Measurements from ENCODE around the gene PCNX2.
A peak's percentile ranks its signal among the peaks of the same experiment; 100 is the strongest.
"Not testable (repeated sequence)": the region's sequence is repeated elsewhere in the genome, so short reads cannot be mapped to it uniquely, and the experiment has no call there.

Gene PCNX2

DNA sequence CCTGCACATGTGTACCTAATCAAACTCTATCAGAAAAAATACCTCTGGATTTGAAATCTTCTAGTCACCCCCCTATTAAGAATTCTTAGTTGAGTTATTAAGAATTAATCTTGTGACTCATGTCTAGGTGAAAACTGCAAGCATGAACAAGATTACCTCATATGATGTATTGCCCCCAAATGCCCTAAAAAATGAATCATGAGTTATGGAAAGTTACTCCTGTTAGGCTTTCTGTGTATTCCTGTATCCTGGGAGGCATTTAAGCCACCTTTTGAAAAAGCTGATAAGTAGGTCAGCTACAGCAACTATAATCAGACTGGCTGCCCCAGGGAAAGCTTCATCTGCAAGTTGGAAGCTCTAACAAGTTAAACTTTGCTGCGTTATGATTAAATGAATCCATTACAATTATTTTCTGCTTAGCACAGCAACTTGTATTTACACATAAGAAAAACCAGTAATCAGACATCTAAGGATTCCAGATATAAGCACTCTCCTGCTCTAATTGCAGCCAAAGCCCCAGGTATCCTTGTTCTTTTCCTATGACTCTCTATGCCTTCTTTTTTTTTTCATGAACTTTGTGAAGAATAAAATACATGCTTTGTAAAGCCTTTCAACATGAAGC lies 197.5 kb downstream of the PCNX2 start:
- no peak for DNase-seq

DNA sequence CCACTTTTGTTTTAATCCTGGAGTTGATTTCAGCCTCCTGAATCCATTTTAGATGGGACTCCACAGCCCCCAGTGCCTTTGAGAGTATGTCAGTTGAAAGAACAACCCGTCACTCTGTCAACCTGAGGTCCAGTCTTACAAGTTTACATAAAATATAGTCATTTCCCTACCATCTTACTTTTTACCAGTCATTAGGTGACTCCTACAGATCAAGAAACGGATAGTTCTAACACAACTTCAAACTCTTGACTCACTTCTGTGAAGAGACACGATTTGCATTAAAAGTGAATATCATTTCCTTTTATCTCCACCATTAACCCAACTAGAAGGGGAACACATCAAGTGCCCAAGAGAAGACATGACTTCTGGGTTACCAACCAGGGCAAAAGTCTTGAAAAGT lies 198.0 kb downstream of the PCNX2 start:
- DNase-seq, result no peak

DNA sequence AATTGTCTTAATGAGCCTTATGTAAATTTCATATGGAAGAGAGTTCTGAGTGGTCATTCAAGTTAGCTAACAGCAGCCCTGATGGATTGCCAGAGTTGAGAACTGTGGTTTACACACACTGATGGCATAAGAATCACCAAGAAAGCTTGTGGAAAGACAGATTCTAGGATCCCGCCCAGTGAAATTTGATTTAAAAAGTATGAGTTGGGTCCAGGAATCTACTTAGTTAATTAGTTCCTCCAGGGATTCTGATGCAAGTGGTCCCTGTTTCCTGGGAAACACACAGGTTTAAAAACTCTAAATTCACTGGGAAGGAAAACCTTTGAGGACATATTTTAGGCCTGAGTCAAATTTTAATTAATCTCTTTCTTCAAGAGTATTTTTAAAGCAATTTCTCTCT lies 200.8 kb downstream of the PCNX2 start:
- DNase-seq, result no peak

DNA sequence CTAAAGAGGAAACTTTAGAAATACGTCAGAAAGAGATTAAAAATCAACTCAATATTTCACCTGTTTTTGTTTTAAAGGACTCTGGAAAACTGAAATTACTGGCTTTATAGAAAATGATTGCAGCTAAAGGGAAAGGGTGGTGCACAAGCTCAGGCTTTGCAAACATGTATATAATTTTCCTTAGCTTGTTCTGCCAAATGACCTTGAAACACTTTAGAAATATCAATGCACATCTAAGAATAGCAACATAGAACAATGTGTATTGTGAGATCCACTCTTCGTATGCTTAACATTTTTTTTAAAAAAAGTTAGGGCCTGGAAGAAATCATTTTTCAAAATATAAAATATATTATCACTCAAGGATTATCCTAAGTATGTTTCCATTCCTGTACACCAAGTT lies 201.3 kb downstream of the PCNX2 start:
- DNase-seq, result no peak

DNA sequence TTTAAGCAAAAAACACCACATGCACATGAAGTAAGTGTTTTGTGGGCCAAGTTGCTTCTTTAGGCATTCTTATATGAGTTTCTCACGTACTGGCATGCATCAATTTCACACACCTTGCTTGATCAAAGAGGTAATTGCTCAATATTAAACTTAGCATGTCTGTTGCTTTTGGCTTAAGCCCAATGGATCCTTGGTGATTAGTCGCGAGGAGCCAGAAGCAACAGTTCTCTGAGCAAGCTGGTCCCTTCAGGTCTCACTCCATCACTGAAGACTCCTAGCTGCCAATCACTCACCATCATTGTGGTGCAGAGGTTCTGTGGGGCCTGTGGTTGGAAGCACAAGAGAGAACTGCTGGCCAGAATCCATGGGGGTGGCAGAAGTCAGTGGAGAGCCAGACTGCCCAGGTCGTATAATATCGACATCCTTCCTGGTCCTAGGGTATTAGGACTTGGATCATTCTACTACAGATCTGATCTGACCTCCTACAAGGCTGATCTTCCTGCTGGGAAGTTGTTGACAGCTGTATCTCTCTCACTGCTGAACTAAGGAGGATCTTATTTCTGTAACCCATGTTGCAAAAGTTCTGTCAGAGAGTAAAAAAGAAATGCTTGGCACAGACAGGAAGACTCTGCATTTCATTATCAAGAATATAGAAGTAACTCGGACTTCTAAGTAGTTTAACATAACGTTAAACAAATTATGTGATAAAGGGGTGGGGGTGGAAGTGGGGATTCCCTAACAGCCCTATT lies 204.6 kb downstream of the PCNX2 start:
- no peak for DNase-seq

DNA sequence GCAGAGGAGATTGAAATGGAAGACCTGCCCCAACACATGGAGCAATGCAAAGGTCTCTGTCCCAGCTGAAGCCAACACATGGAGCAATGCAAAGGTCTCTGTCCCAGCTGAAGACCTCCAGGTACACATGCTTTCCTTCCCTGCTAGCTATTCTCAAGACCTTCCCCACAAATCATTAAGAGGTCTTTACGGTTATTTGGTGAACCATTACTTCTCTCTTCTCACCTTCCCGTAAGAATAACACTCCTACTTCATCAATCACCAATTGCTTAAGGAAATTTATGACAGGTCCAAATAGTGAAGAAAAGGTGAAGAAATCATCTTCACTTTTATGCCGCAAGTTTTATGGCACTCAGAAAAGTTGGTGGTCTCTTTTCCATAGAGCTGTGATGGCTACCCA lies 206.3 kb downstream of the PCNX2 start:
- DNase-seq, result no peak

DNA sequence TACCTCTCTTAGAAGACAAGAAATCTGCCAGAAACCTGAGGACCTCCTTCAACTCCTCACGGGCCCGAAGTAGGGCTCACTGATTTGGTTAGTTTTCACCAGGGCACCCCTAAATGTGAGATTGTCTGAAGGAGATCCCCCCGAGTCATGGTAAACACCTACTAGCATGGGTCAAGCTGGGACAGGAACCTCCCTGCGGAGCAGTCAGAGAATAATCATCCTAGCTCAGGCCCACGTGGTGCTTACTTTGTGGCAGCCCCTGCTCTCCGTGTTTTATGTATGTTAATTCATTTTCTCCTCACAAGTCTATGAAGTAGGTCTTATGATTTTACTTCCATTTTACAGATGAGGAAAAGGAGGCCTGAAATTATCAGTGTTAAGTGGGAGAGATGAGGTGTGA lies 206.9 kb downstream of the PCNX2 start:
- no peak for DNase-seq

DNA sequence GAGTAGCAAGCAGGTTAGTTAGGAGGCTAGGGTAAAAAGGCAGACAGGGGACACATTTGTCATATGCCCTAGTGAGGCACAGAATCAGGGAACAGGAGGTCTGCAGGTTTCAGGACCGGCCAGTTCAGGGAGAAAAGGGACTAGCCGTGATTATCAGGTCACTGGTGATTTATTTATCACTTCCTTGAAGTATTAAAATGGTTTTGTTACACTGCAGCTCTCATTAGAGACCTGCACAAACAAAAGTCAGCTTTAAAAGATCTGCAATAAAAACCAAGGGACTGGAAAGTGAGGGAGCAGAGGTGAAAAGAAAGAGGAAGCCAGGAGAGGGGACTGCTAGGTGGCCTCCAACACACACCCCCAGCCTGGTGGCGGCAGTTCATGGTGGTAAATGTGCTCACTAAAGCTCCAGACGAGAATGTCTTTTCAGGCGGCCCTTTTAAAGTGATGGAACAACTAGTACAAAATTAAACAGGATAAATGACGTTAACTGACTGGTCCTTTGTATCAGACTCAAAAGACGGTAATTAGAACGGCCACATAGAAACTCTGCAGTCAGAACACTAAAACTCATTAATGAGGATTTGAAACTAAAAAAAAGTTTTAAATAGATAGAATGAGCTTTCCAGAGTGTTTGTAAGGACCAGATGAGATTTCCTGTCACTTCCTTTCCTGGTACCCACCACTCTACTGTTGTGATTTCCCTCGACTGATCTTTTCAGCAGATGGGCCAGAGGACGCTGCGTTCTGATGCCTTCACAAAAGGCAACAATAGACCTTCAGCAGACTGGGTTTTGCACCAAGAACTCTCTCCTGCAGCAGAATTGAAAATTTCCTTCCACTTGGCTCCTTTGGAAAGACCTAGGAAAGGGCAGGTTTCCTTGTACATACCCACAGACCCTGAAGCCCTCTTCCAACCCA lies 208.3 kb downstream of the PCNX2 start:
- no peak for DNase-seq

DNA sequence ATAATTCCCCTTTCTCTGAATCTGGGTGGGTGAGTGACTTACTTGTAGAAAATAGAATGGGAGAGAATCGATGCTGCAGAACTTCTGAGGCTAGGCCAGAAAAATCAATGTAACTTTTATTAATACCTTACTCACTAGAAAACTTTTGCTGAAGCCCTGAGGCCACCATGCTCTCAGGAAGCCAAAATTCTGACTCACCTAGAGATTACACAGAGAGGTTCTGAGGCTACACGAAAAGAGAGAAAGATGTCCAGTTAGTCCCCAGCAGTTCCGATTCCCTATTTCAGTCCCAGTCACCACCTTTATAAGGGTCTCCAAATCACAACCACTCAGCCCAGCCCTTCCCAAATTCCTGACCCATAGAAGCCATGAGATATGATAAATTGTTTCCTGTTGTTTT lies 210.0 kb downstream of the PCNX2 start:
- DNase-seq, result no peak

DNA sequence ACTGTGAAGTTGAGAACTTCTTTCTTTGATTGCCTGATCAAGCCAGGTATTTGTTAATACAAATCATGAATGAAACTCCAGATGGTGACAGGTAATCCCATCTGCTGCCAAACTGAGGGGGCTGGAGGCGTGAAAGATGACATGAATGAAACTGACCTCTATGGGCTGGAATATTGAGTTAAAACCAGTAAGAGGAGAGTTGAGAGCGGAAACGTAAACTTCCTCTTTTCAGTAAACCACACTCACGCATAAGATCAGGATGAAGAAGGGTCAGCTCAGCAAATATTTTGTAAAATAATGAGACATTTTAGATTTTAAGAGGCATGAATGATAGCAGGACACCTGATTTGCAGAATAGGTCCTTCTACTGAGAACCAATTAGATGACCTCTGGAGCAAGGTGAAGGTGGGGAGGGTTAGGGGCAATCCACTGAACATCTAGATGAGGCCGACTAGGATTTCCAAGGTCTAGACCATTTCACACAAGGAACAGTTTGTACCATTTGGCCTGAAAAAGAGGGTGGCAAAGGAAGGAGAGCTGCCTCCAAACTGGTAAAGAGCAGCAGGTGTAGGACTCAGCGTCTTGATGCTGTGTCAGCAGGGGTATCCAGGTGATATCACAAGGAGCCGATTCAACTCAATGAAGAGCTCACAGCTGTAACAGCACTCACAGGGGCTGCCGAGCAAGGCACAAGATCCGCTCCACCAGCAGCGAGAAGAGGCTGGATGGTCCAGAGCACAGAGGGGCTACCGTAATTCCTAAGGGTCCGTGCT lies 212.6 kb downstream of the PCNX2 start:
- peak; percentile 64 to 69 for DNase-seq

DNA sequence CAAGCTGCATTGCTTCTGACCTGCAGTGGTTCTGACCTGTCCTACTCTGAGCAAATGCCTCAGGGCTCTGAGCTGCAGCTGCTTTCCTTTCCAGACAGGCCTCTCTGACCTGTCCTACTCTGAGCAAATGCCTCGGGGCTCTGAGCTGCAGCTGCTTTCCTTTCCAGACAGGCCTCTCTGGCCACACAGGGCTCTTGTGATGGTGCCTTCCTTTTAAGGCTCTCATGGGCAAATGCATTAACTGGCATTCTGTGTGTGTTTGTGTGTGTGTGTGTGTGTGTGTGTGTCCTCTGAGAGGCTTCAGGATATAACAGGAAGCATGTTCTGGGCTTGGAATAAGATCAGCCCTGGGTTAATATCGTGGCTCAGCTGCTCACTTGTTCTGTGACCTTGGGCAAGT lies 213.8 kb downstream of the PCNX2 start:
- DNase-seq, result peak; percentile 27 to 40

DNA sequence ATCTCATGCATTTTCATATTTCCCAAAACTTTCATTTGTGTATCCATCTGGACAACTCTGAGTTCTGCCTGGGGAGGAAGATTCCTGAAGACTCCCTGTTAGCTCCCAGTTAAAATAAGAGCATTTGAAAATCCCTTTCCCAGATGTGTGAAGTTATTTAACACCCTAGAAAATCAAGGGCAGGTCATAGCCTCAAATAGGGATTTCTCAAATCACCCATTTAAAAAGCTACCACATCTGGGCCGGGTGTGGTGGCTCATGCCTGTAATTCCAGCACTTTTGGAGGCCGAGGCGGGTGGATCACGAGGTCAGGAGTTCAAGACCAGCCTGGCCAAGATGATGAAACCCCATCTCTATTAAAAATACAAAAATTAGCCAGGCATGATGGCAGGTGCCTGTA lies 214.7 kb downstream of the PCNX2 start:
- not testable (repeated sequence) for DNase-seq

DNA sequence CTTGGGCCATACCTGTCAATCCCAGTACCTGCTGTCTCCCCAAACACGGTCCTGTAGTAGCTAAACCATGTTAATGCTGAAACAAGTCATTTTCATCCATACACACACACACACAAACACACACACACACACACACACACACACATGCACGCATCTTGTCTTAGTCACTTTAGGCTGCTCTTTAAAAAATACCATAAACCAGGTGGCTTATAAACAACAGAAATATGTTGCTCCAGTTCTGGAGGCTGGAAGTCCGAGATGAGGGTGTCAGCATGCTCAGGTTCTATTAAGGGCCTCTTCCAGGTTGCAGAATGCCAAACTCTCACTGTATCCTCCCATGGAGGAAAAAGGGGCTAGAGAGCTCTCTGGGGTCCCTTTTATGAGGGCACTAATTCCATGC lies 215.2 kb downstream of the PCNX2 start:
- DNase-seq, result no peak

DNA sequence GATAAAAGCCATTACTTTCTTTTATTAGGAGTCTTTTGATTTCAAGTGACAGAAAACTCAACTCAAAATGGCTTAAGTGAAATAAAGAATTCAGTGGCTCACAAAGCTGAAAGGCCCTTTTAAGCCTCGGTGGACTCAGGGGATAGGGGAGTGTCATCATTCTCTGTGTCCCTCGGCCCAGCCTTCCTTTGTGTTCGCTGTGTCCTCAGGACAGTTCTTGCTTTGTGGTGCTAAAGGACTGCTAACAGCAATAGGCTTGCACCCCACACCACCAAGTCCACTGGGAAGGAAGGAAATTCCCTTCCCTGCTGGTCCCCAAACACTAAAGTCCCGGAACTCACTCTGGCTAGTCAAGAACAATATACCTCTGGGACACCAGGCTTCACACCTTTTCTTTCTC lies 216.0 kb downstream of the PCNX2 start:
- DNase-seq, result no peak

DNA sequence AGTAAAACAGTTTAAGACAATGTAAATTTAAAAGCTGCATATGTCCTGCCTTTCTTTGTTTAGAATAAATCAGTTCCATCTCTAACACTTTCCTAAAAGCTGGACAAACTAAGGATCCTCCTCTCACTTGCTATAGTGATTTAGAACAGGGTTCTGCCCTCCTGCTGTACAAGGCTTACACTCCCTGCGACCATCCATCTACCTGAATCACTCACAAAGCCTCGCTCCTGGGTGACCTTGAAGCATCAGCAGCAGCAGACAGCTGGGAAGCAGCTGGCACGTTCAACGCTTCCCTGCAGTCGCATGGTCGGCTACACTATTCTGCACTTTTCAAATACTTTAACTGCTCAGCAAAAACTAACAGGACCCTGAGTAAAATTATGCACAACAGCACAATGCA lies 217.1 kb downstream of the PCNX2 start:
- no peak for DNase-seq

DNA sequence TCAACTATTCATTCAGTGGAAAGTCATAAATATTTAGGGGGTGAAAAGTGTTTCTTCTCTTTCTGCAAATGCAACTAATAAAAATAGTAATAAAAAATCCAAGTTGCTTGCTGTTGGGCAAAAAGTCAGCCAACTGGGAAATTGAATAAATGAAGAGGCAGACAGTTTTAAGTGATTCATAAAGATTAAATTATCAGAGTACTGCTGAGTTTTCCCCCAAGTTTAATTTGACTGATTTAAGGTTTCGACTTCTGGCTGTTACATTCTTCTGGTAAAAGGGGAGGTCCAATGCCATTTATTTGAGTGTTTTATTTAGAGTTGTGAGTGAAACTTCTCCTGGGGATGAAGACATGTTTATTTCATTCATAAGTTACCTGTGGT lies 219.6 kb downstream of the PCNX2 start:
- no peak for DNase-seq

DNA sequence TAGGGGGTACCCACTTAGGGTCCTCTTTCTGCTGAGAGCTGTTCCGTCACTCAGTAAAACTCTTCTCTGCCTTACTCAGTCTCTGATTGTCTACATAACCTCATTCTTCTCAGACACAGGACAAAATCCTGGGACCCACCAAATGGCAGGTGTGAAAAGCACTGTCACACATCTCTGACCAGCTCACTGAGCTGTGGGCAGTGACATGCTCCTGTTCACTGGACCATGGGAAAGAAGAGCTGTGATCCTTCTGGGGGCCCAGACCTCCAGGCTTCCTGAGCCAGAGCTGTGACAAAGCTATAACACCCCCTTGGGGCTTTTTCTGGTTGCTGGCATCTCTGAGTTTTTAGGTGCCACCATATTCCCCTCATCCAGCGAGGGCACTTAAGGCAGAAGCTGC lies 229.4 kb downstream of the PCNX2 start:
- DNase-seq, result no peak

DNA sequence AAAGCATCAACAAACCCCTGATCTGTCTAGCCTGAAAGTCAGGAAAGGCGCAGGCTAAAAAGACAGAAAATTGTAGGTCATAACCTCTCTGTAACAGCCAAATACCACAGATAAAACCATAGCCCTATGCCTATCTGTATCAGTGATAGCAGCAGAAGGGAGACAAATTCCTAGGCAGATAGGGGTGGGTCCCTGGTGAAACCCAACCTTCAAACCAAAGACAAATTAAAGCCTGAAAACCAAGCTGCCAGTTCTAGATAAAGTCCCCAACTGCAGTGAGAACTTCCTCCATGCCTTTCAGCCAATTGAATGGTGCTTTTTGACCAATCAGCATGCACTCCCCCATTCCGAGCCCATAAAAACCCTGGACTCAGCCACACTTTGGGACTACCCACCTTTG lies 229.8 kb downstream of the PCNX2 start:
- DNase-seq, result no peak

DNA sequence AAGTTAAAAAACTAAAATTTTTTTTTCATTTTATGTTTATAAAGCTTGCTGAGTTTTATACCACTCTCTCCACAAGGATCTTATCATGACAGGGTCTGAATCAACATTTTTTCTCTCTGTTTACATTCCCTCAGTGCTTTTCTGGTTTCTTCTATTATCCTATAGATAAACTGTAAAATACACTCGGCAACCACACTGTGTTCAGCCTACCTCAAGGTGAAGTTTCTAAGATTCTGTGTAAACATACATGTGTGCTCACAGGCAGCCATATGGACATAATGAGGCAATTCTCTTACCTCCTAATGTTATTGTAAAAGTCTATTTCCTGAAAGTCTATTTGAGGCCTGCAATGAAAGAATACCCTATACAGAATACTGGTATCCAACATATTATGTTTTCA lies 230.5 kb downstream of the PCNX2 start:
- no peak for DNase-seq

DNA sequence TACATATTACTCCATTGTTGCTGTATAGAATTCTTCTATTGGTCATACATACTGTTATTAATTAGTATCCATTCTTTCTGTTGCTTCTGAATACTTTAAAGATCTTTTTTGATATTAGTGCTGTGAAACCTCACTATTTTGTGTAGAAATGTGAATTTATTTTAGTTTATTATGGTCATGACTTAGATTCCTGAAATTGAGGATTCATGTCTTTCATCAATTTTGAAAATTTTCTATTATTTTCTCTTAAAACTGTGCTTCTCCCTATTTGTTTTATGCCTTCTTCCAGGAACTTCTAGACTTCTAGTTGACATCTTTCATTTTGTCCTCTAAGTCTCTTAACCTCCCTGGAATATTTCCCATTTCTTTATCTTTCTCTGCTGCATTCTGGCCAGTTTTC lies 232.1 kb downstream of the PCNX2 start:
- no peak for DNase-seq

DNA sequence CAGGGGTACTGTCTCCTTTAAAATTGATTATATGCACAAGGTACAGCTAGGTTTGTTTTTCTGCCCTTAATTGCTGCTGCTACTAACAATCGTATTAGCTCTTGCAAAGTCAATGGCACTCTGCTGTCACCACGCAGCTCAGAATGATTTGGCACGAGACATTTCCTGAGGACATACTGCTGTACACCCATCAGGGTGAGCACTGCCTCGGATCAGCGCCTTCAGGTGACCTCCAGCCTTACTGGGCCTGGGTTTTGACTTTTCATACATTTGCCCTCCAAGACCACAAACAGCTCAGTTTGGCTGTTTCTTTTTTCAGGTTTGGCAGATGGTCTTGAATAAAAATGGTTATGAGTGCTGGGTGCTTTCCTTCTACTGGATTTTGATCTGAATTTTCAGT lies 234.3 kb downstream of the PCNX2 start:
- no peak for DNase-seq

DNA sequence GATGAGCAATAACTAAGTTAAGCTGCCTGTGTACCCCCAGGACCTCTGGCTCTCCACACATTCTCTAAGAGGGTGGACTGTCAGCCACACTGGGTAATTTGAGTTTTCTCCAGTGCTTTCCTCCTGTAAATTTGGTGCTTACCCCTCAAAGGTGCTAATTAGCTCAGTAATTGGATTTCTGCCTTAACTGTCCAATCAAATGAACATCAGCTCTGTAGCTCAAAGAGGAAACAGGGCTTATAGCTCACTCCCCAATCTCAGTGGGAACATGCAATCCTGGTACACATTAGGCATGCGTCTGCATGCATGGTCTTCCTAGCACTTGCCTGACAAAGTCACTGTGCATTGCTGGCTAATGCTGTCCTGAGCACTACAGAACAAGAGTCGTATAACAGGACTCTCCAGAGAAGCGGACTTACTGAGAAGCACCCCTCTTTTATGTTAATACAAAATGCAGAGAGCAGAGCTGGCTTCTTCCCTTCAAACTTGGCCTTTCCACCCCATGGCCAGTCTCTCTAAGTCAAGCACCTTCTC lies 235.0 kb downstream of the PCNX2 start:
- no peak for DNase-seq

DNA sequence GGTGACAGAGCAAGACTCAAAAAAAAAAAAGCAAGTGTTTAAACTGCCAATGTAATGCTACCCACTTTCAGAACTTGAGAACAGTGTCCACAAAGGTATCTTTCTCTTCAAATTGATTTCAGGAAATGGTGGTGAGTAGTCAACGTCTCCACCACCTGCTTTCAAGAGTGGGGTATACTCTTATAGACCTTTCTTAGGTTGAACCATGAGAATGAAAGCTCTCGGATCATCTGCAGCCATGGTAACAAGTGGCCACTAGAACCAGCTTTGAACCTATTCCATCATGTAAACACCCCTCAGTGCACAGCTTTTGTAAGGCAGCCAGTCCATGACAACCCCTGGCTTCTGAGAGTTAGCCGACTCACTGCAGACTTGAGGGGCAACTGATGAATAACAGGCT lies 237.7 kb downstream of the PCNX2 start:
- no peak for DNase-seq

Data from Kasumi-1 (cell line).